Measurements from ENCODE around the gene SIX2.

GRCh38 chr2:44975571-44976450, 33.4 kb downstream of the SIX2 start:
- TF ChIP-seq POLR2A (IDR thresholded peaks at IDR 0.05; ENCODE audit: low read depth, low read length) (no peak), TAF1 (IDR thresholded peaks at IDR 0.05; ENCODE audit: low read depth, low read length) (no peak), SPI1 (IDR thresholded peaks at IDR 0.05; ENCODE audit: low read depth, low read length) (no peak), POLR2AphosphoS5 (IDR thresholded peaks at IDR 0.05; ENCODE audit: low read depth, low read length) (no peak), POU2F2 (IDR thresholded peaks at IDR 0.05; ENCODE audit: low read depth, low read length) (no peak), PAX5 (IDR thresholded peaks at IDR 0.05; ENCODE audit: insufficient read depth, low read length, severe bottlenecking) (no peak)
